22Rv1 (cell line): ENCODE measurements around the gene KANSL1L.

Experiments used
- CTCF ChIP-seq: fragments of 450-650 bp; IDR thresholded peaks from 2 replicates; pipeline ENCODE4 v1.5.1; 2017; ENCODE audit warnings: mild to moderate bottlenecking
- ZFX ChIP-seq: fragments of 450-650 bp; IDR thresholded peaks from 2 replicates; pipeline ENCODE4 v1.6.1; 2017; ENCODE audit warnings: antibody characterized with exemption, borderline replicate concordance

GRCh38 chr2:210199854-210200253, 28.6 kb upstream of the KANSL1L start:
- TF ChIP-seq CTCF (no peak), ZFX (no peak)
